ENCODE data around the gene RAB1B. TPM values are rescaled to one million over a fixed set of nuclear protein-coding genes. Genes with fewer than 3 reads are reported as not detected.
"Not testable (repeated sequence)": the region's sequence is repeated elsewhere in the genome, so short reads cannot be mapped to it uniquely, and the experiment has no call there.

The RAB1B gene
- total RNA-seq, 2 experiments from 2014 or later, result 146 to 155 TPM

GRCh38 chr11:66291706-66292542 is 23.5 kb downstream of the RAB1B start, which contains the start of gene TMEM151A:
TMEM151A (plus strand) TSS chr11:66291894; CDS start chr11:66292014, 120 bp downstream.
- H3K9me3 Mint-ChIP-seq (ENCODE audit: low read depth), result no peaks in the 10 kb centered on the region
- ATAC-seq (no peak), DNase-seq (no peak)
- no peaks in the 10 kb centered on the region for H3K36me3 Mint-ChIP-seq
- CTCF ChIA-PET, result interaction anchor here (0.5 to 4.1 kb wide), 6 partner anchors 9 to 126 kb away, joined by 3 to 31 read pairs (median 4); partner anchors contain the start of gene RIN1
- H3K4me3 Mint-ChIP-seq, result no peak within 1 kb of the TSS
- peaks cover 30% of the 10 kb centered on the region for H3K27me3 Mint-ChIP-seq
- peaks cover 39% of the 10 kb centered on the region for H3K4me1 Mint-ChIP-seq
- no peak within 1 kb of the TSS for H3K27ac Mint-ChIP-seq

DNA sequence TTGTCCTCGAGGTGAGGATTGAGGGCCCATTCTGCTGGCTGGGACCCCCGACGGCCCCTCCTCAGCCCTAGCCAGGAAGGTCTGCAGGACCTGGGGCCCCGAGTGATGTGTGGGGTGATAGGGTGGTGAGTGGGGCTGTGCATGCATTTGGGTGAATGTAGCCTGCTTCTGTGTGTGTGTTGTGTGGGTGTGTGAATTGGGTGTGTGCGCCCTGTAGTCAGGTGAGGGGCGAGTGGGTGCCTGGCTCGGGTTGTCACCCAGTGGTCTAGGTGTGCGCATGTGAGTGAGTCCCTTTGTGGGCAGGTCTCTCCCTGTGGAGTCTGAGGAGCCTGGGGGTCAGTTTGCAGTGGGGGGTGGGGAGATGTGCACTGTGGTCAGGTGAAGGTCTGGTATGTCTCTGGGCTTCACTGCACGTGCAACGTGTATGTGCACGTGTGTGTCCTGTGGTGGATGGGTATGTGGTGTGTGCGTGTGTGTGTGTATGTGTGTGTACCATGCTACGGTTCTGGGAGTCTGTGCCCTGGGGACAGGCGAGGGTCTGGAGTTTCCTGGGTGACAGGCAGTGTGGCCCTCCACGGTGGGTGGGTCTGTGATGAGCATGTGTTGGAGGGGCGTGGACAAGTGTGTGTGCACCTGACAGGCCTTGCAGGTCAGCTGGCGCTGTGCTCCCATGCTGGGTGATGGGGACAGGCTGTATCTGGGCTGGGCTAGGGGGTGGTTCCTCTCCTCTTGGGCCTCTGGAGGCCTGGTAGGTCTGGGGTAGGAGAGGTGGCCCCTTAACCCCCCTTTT is 24.3 kb downstream of the RAB1B start:
- Mint-ChIP-seq H3K27me3 (peaks cover 30% of the 10 kb centered on the region), H3K4me1 (peaks cover 31% of the 10 kb centered on the region), H3K9me3 (ENCODE audit: low read depth) (no peaks in the 10 kb centered on the region), H3K27ac (no peak overlapping the region), H3K36me3 (no peaks in the 10 kb centered on the region), H3K4me3 (no peak overlapping the region)
- CTCF ChIA-PET, result no interaction called here
- DNase-seq (no peak), ATAC-seq (no peak)

DNA sequence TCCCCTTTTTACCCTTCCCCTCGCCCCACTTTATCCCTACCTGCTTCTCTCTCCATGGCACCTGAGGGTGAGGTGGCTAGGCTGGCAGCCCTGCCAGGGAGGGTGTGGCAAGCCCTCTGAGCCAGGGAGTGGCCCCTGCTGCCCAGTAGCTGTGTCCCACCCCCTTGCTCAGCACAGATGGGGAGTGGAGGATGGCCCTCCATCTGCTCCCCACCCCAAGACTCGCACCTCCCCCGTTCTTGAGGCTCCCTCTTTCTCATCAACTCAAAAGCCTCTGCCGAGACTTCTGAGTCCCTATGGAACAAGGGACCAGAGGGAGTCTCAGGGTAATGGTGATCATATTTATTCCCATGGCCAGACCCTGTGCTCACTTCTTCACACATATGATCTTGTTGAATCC is 24.9 kb downstream of the RAB1B start:
- peaks cover 26% of the 10 kb centered on the region for H3K4me1 Mint-ChIP-seq
- H3K36me3 Mint-ChIP-seq, result no peaks in the 10 kb centered on the region
- CTCF ChIA-PET, result interaction anchor here (0.7 to 1.5 kb wide), 2 partner anchors 11 to 18 kb away, joined by 3 read pairs; no protein-coding TSS in a partner anchor
- ATAC-seq, result no peak
- H3K4me3 Mint-ChIP-seq, result no peak overlapping the region
- H3K27me3 Mint-ChIP-seq, result peaks cover 30% of the 10 kb centered on the region
- DNase-seq, result no peak
- no peaks in the 10 kb centered on the region for H3K9me3 Mint-ChIP-seq (ENCODE audit: low read depth)
- H3K27ac Mint-ChIP-seq, result no peak overlapping the region

DNA sequence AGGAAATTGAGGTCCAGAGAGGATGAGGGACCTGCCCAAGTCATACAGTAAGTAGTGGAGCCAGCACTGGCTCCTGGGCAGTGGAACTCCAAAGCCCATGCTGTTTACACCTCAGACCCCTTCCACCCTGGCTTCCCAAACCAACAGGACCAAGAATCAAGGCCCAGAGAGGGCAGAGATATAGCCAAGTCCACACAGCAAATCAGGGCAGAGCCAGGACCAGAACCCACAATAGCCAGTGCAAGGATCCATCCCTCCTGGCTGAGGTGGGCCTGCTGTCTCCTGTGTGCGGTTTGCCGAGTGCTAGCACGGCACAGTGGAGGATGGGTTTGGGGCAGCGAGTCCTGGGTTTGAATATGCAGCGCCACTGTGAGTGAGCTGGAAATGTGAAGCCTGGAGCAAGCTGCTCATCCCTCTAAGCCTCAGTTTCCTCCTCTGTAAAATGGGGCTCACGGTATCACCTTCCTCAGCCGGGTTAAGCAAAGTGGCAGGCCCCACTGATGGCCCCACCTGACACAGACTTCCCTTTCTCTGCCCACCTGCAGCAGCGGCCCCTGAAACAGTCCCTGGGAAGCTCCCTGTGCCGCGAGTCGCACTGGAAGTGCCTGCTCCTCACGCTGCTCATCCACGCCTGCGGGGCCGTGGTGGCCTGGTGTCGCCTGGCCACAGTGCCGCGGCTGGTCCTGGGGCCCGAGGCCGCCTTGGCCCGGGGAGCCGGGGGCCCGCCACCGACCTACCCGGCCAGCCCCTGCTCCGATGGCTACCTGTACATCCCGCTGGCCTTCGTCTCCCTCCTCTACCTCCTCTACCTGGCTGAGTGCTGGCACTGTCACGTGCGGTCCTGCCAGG is 25.6 kb downstream of the RAB1B start:
- Mint-ChIP-seq H3K9me3 (ENCODE audit: low read depth) (no peaks in the 10 kb centered on the region), H3K27ac (no peak overlapping the region), H3K4me3 (no peak overlapping the region), H3K27me3 (peaks cover 30% of the 10 kb centered on the region), H3K36me3 (no peaks in the 10 kb centered on the region), H3K4me1 (peaks cover 24% of the 10 kb centered on the region)
- CTCF ChIA-PET, result interaction anchor here (0.7 to 1.5 kb wide), 2 partner anchors 11 to 17 kb away, joined by 3 read pairs; no protein-coding TSS in a partner anchor
- ATAC-seq (no peak), DNase-seq (no peak)

DNA sequence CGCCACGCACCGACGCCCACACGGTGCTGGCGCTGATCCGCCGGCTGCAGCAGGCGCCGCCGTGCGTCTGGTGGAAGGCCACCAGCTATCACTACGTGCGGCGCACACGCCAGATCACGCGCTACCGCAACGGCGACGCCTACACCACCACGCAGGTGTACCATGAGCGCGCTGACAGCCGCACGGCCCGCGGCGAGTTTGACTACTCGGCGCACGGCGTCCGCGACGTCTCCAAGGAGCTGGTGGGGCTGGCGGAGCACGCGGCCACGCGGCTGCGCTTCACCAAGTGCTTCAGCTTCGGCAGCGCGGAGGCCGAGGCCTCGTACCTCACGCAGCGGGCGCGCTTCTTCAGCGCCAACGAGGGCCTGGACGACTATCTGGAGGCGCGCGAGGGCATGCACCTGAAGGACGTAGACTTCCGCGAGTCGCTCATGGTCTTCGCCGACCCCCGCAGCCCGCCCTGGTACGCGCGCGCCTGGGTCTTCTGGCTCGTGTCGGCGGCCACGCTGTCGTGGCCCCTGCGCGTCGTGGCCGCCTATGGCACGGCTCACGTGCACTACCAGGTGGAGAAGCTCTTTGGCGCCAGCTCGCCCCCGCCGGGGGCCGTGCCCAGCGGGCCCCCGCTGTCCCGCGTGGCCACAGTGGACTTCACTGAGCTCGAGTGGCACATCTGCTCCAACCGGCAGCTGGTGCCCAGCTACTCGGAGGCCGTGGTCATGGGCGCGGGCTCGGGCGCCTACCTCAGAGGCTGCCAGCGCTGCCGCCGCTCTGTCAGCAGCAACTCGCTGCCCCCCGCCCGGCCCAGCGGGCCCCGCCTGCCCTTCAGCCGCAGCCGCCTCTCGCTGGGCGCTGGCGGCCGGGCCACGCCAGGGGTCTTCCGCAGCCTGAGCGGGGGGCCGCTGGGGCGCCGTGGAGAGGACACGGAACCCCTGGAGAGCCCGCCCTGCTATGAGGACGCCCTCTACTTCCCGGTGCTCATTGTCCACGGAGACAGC is 26.5 kb downstream of the RAB1B start:
- H3K9me3 Mint-ChIP-seq (ENCODE audit: low read depth), result no peaks in the 10 kb centered on the region
- H3K4me3 Mint-ChIP-seq, result no peak overlapping the region
- ATAC-seq (no peak), DNase-seq (no peak)
- H3K27me3 Mint-ChIP-seq, result peaks cover 28% of the 10 kb centered on the region
- H3K36me3 Mint-ChIP-seq, result no peaks in the 10 kb centered on the region
- no peak overlapping the region for H3K27ac Mint-ChIP-seq
- H3K4me1 Mint-ChIP-seq, result peaks cover 15% of the 10 kb centered on the region
- CTCF ChIA-PET, result interaction anchor here (1.5 to 1.9 kb wide), 3 partner anchors 12 to 18 kb away, joined by 3 to 6 read pairs (median 4); no protein-coding TSS in a partner anchor

DNA sequence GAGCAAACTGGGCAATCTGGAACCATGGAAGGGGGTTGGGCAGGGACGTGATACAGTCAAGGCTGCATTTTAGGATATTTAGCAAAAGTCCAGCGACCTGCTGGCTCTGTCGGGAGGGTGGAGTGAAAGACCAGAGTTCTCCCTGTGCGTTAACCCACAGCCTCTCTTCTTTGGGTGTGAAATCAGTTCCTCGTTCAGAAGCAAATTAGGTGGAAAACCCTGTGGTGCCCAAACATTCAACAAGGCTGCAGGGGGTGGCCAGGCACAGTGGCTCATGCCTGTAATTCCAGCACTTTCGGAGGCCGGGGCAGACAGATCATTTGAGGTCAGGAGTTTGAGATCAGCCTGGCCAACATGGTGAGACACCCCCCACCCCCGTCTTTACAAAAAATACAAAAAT is 29.2 kb downstream of the RAB1B start:
- Mint-ChIP-seq H3K27ac (no peak overlapping the region), H3K9me3 (ENCODE audit: low read depth) (no peaks in the 10 kb centered on the region), H3K36me3 (no peaks in the 10 kb centered on the region), H3K27me3 (peaks cover 10% of the 10 kb centered on the region), H3K4me1 (peaks cover 3% of the 10 kb centered on the region), H3K4me3 (no peak overlapping the region)
- ATAC-seq (no peak), DNase-seq (no peak)
- CTCF ChIA-PET, result interaction anchor here (0.8 to 5.5 kb wide), 5 partner anchors 9 to 50 kb away, joined by 3 to 28 read pairs (median 5); partner anchors contain the start of genes B4GAT1, RAB1B and YIF1A

DNA sequence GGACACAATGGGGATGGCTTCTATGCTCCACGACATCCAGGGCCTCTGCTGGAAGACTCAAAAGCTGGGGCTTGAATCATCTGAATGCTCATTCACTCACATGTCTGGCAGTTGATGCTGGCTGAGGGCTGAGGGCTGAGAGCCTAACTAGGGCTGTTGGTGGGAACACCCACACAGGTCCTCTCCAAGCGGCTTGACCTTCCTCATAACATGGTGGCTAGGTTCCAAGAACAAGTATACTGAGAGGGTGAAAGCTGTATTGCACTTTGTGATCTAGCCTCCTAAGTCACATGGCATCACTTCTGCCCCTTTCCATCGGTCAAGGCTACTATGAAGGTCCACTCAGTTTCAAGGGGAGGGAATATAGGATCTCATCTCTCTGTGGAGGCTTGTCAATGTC is 30.7 kb downstream of the RAB1B start:
- CTCF ChIA-PET, result interaction anchor here (1.2 to 5.5 kb wide), 3 partner anchors 10 to 90 kb away, joined by 5 to 28 read pairs (median 8); partner anchors contain the start of gene YIF1A
- H3K36me3 Mint-ChIP-seq, result no peaks in the 10 kb centered on the region
- no peak overlapping the region for H3K27ac Mint-ChIP-seq
- no peaks in the 10 kb centered on the region for H3K9me3 Mint-ChIP-seq (ENCODE audit: low read depth)
- no peak overlapping the region for H3K4me3 Mint-ChIP-seq
- H3K27me3 Mint-ChIP-seq, result no peaks in the 10 kb centered on the region
- ATAC-seq, result no peak
- no peak for DNase-seq
- H3K4me1 Mint-ChIP-seq, result no peaks in the 10 kb centered on the region

DNA sequence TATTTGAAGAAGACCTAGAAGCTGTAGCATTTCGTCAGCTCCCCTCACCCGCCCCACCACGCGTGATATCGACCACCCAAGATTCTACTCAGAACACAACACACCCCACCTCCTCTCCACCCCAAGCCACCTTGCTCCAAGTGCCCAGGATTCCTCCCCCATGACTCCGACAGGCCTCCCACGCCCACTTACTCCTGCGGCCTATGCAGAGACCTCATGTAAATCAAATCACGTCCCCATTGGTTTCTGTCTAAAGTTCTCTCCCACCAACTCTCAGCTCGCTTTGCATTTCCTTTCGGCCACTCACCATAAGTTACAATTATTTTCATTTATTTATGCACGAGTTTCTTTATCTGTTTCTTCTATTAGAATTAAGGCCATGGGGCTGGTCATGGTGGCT is 34.2 kb downstream of the RAB1B start:
- Mint-ChIP-seq H3K27me3 (peaks cover 2% of the 10 kb centered on the region), H3K27ac (no peak overlapping the region), H3K9me3 (ENCODE audit: low read depth) (no peaks in the 10 kb centered on the region), H3K4me1 (no peaks in the 10 kb centered on the region), H3K4me3 (no peak overlapping the region), H3K36me3 (no peaks in the 10 kb centered on the region)
- CTCF ChIA-PET, result interaction anchor here (2.4 to 5.5 kb wide), 2 partner anchors 10 to 86 kb away, joined by 7 to 28 read pairs; no protein-coding TSS in a partner anchor
- DNase-seq (no peak), ATAC-seq (no peak)

GRCh38 chr11:66309475-66309874 is 41.0 kb downstream of the RAB1B start:
- CTCF ChIA-PET, result interaction anchor here (0.6 to 7.0 kb wide), 7 partner anchors 16 to 80 kb away, joined by 3 to 174 read pairs (median 63); partner anchors contain the start of genes RIN1 and YIF1A
- Mint-ChIP-seq H3K4me3 (no peak overlapping the region), H3K36me3 (no peaks in the 10 kb centered on the region), H3K4me1 (peaks cover 17% of the 10 kb centered on the region), H3K27ac (no peak overlapping the region), H3K27me3 (peaks cover 5% of the 10 kb centered on the region), H3K9me3 (ENCODE audit: low read depth) (no peaks in the 10 kb centered on the region)
- DNase-seq (no peak), ATAC-seq (no peak)

DNA sequence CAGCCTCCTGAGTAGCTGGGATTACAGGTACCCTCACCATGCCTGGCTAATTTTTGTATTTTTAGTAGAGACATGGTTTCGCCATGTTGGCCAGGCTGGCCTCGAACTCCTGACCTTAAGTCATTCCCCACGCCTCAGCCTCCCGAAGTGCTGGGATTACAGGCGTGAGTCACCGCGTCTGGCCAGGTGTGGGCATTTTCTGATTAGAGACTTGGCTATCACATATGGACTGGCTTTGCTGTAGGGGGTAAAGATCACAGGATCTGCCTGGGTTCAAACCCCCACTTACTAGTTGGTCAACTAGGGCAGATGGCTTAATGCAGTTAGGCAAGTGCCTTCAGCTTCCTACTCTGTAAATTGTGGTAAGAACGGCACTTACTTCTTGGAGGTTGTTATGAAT is 41.9 kb downstream of the RAB1B start:
- CTCF ChIA-PET, result interaction anchor here (0.7 to 7.0 kb wide), 6 partner anchors 15 to 79 kb away, joined by 3 to 174 read pairs (median 69); partner anchors contain the start of gene RIN1
- Mint-ChIP-seq H3K4me1 (peaks cover 24% of the 10 kb centered on the region), H3K27ac (no peak overlapping the region), H3K27me3 (peaks cover 5% of the 10 kb centered on the region), H3K9me3 (ENCODE audit: low read depth) (no peaks in the 10 kb centered on the region), H3K36me3 (peaks cover 3% of the 10 kb centered on the region), H3K4me3 (no peak overlapping the region)
- ATAC-seq (no peak), DNase-seq (no peak)

- H3K4me1 Mint-ChIP-seq, result peaks cover 30% of the 10 kb centered on the region
- H3K4me3 Mint-ChIP-seq, H3K36me3 Mint-ChIP-seq: not testable (repeated sequence)
Measured at GRCh38 chr11:66310803-66311440, 42.5 kb downstream of the RAB1B start.

More at GRCh38 chr11:66310803-66311440, 42.5 kb downstream of the RAB1B start:
- DNase-seq; ATAC-seq; H3K27ac Mint-ChIP-seq; H3K9me3 Mint-ChIP-seq (ENCODE audit: low read depth); H3K27me3 Mint-ChIP-seq: not testable (repeated sequence)
- CTCF ChIA-PET, result interaction anchor here (0.6 to 7.0 kb wide), 27 partner anchors 10 to 303 kb away, joined by 3 to 174 read pairs (median 8); partner anchors contain the start of genes B4GAT1, BRMS1, MRPL11 and NPAS4

Data from activated CD8-positive, alpha-beta memory T cell treated with anti-CD3 and anti-CD28 coated beads, Interleukin-2, amount 10 ng/mL, durations not matched to agents 7 days and 5 days (primary cell).